ENCODE measurements around the gene TMEM170B. TPM values are rescaled to one million over a fixed set of nuclear protein-coding genes. Genes with fewer than 3 reads are reported as not detected.
A peak's percentile ranks its signal among the peaks of the same experiment; 100 is the strongest.

Gene TMEM170B
- total RNA-seq, 1 experiment from 2014 or later, result under 0.01 TPM

- no peak for DNase-seq (ENCODE audit: low read depth in 1 of 2, low spot score in 2 of 2)
- H3K9me3 ChIP-seq (replicated peaks), result no peaks in the 10 kb centered on the region
- H3K27ac ChIP-seq, result no peak overlapping the region
- H3K36me3 ChIP-seq, result 0 out of 2 replicates have a peak, but pooled peaks cover 7% of the 10 kb centered on the region
- H3K4me1 ChIP-seq (replicated peaks), result peaks cover 38% of the 10 kb centered on the region
- H3K4me3 ChIP-seq, result no peak overlapping the region
- no peaks in the 10 kb centered on the region for H3K27me3 ChIP-seq (replicated peaks)
These were observed 85.7 kb downstream of the TMEM170B start for GRCh38 chr6:11623272-11623671.

- Histone ChIP-seq H3K4me3 (no peak overlapping the region), H3K4me1 (replicated peaks) (peaks cover 32% of the 10 kb centered on the region), H3K36me3 (0 out of 2 replicates have a peak, but pooled peaks cover 7% of the 10 kb centered on the region), H3K27ac (peak overlapping the region; percentile 91), H3K27me3 (replicated peaks) (no peaks in the 10 kb centered on the region), H3K9me3 (replicated peaks) (no peaks in the 10 kb centered on the region)
- DNase-seq (ENCODE audit: low read depth in 1 of 2, low spot score in 2 of 2), result peak; percentile 78 to 85
These were observed 87.8 kb downstream of the TMEM170B start for GRCh38 chr6:11625302-11625701.

- no peaks in the 10 kb centered on the region for H3K9me3 ChIP-seq (replicated peaks)
- H3K27ac ChIP-seq, result peak overlapping the region; percentile 91
- 0 out of 2 replicates have a peak, but pooled peaks cover 7% of the 10 kb centered on the region for H3K36me3 ChIP-seq
- peaks cover 32% of the 10 kb centered on the region for H3K4me1 ChIP-seq (replicated peaks)
- H3K27me3 ChIP-seq (replicated peaks), result no peaks in the 10 kb centered on the region
- no peak for DNase-seq (ENCODE audit: low read depth in 1 of 2, low spot score in 2 of 2)
- no peak overlapping the region for H3K4me3 ChIP-seq
These were observed 88.8 kb downstream of the TMEM170B start for GRCh38 chr6:11626356-11626755.

- H3K27me3 ChIP-seq (replicated peaks), result no peaks in the 10 kb centered on the region
- H3K4me1 ChIP-seq (replicated peaks), result peaks cover 42% of the 10 kb centered on the region
These were observed 91.0 kb downstream of the TMEM170B start for GRCh38 chr6:11628562-11628961.

GRCh38 chr6:11631008-11631407 lies 93.5 kb downstream of the TMEM170B start:
- Histone ChIP-seq H3K36me3 (0 out of 2 replicates have a peak, but pooled peaks cover 7% of the 10 kb centered on the region), H3K27me3 (replicated peaks) (no peaks in the 10 kb centered on the region), H3K27ac (no peak overlapping the region), H3K9me3 (replicated peaks) (no peaks in the 10 kb centered on the region), H3K4me1 (replicated peaks) (peaks cover 27% of the 10 kb centered on the region), H3K4me3 (no peak overlapping the region)
- DNase-seq (ENCODE audit: low read depth in 1 of 2, low spot score in 2 of 2), result no peak

More at GRCh38 chr6:11628562-11628961, 91.0 kb downstream of the TMEM170B start:
- Histone ChIP-seq H3K36me3 (0 out of 2 replicates have a peak, but pooled peaks cover 7% of the 10 kb centered on the region), H3K4me3 (no peak overlapping the region), H3K27ac (no peak overlapping the region), H3K9me3 (replicated peaks) (no peaks in the 10 kb centered on the region)
- DNase-seq (ENCODE audit: low read depth in 1 of 2, low spot score in 2 of 2), result no peak

GRCh38 chr6:11631539-11631938 lies 94.0 kb downstream of the TMEM170B start:
- Histone ChIP-seq H3K27ac (peak overlapping the region; percentile 86), H3K4me1 (replicated peaks) (peaks cover 24% of the 10 kb centered on the region), H3K36me3 (0 out of 2 replicates have a peak, but pooled peaks cover 2% of the 10 kb centered on the region), H3K27me3 (replicated peaks) (no peaks in the 10 kb centered on the region), H3K9me3 (replicated peaks) (no peaks in the 10 kb centered on the region), H3K4me3 (no peak overlapping the region)
- no peak for DNase-seq (ENCODE audit: low read depth in 1 of 2, low spot score in 2 of 2)

- peaks cover 27% of the 10 kb centered on the region for H3K4me1 ChIP-seq (replicated peaks)
- H3K9me3 ChIP-seq (replicated peaks), result no peaks in the 10 kb centered on the region
- peak overlapping the region; percentile 86 for H3K27ac ChIP-seq
- no peaks in the 10 kb centered on the region for H3K27me3 ChIP-seq (replicated peaks)
- no peaks in the 10 kb centered on the region for H3K36me3 ChIP-seq
- peak in 1 of 2 experiments; percentile 68 for DNase-seq (ENCODE audit: low read depth in 1 of 2, low spot score in 2 of 2)
- H3K4me3 ChIP-seq, result no peak overlapping the region
These were observed 94.7 kb downstream of the TMEM170B start for GRCh38 chr6:11632231-11632630.

- H3K27me3 ChIP-seq (replicated peaks), result no peaks in the 10 kb centered on the region
- DNase-seq (ENCODE audit: low read depth in 1 of 2, low spot score in 2 of 2), result peak; percentile 83 to 88
- peaks cover 34% of the 10 kb centered on the region for H3K4me1 ChIP-seq (replicated peaks)
- no peaks in the 10 kb centered on the region for H3K36me3 ChIP-seq
- no peaks in the 10 kb centered on the region for H3K9me3 ChIP-seq (replicated peaks)
- peak overlapping the region; percentile 86 for H3K27ac ChIP-seq
- no peak overlapping the region for H3K4me3 ChIP-seq
These were observed 95.4 kb downstream of the TMEM170B start for GRCh38 chr6:11632795-11633511.

Other genes with a start within 250 kb of the TMEM170B start
- 0.58 TPM in 1 of 2 replicates, not detected in the other for gene ADTRP, start 241.1 kb downstream of the TMEM170B start, total RNA-seq (2014; rRNA removed; shearing (Covaris generic))